Activated naive CD8-positive, alpha-beta T cell treated with anti-CD3 and anti-CD28 coated beads, Interleukin-2, amount 50 U/mL, for 24 hours (primary cell): Measurements from ENCODE around the gene MID1IP1.
A peak's percentile ranks its signal among the peaks of the same experiment; 100 is the strongest.

Experiments
- ATAC-seq: fragments of 150-1000 bp; cut with Tn5 transposase; one replicate; pipeline ENCODE4 v1.10.0; 2021
- DNase-seq: peaks from one replicate; pipeline ENCODE4 v3.0.0; 2021
- H3K27ac Mint-ChIP-seq: one replicate; pipeline ENCODE4 v1.8.0; 2021; ENCODE audit warnings: mild to moderate bottlenecking, mixed read lengths
- H3K27me3 Mint-ChIP-seq: one replicate; pipeline ENCODE4 v1.8.0; 2021; ENCODE audit warnings: mixed read lengths
- H3K36me3 Mint-ChIP-seq: one replicate; pipeline ENCODE4 v1.8.0; 2021; ENCODE audit warnings: low read depth, mixed read lengths
- H3K4me1 Mint-ChIP-seq: one replicate; pipeline ENCODE4 v1.8.0; 2021; ENCODE audit warnings: mixed read lengths
- H3K4me3 Mint-ChIP-seq: one replicate; pipeline ENCODE4 v1.8.0; 2021; ENCODE audit warnings: mild to moderate bottlenecking, moderate library complexity, mixed read lengths
- H3K9me3 Mint-ChIP-seq: one replicate; pipeline ENCODE4 v1.8.0; 2021; ENCODE audit warnings: mixed read lengths

The MID1IP1 gene

GRCh38 chrX:38804682-38805431, 3.6 kb downstream of the MID1IP1 start:
- H3K27ac Mint-ChIP-seq = peak overlapping the region; percentile 95
- no peaks in the 10 kb centered on the region for H3K9me3 Mint-ChIP-seq
- H3K4me3 Mint-ChIP-seq = peak overlapping the region; percentile 96
- peaks cover 33% of the 10 kb centered on the region for H3K4me1 Mint-ChIP-seq
- ATAC-seq (no peak), DNase-seq (peak; percentile 34)
- peaks cover 47% of the 10 kb centered on the region for H3K36me3 Mint-ChIP-seq
- no peaks in the 10 kb centered on the region for H3K27me3 Mint-ChIP-seq

- no peaks in the 10 kb centered on the region for H3K9me3 Mint-ChIP-seq
- H3K36me3 Mint-ChIP-seq = peaks cover 44% of the 10 kb centered on the region
- H3K4me1 Mint-ChIP-seq = peaks cover 35% of the 10 kb centered on the region
- H3K27ac Mint-ChIP-seq = peak overlapping the region; percentile 95
- no peaks in the 10 kb centered on the region for H3K27me3 Mint-ChIP-seq
- peak; percentile 23 for ATAC-seq
- peak; percentile 59 for DNase-seq
- peak overlapping the region; percentile 96 for H3K4me3 Mint-ChIP-seq
These were observed 4.5 kb downstream of the MID1IP1 start for GRCh38 chrX:38805432-38806389.

- peak overlapping the region; percentile 95 for H3K27ac Mint-ChIP-seq
- no peaks in the 10 kb centered on the region for H3K9me3 Mint-ChIP-seq
These were observed 5.8 kb downstream of the MID1IP1 start for GRCh38 chrX:38806875-38807621.

GRCh38 chrX:38807873-38808272, 6.6 kb downstream of the MID1IP1 start:
- Mint-ChIP-seq H3K4me3 (peak overlapping the region; percentile 96), H3K36me3 (peaks cover 35% of the 10 kb centered on the region), H3K9me3 (no peaks in the 10 kb centered on the region), H3K27ac (peak overlapping the region; percentile 95), H3K4me1 (peaks cover 51% of the 10 kb centered on the region), H3K27me3 (no peaks in the 10 kb centered on the region)
- DNase-seq = no peak
- no peak for ATAC-seq

More at GRCh38 chrX:38806875-38807621, 5.8 kb downstream of the MID1IP1 start:
- Mint-ChIP-seq H3K4me3 (peak overlapping the region; percentile 96), H3K36me3 (peaks cover 39% of the 10 kb centered on the region), H3K4me1 (peaks cover 43% of the 10 kb centered on the region), H3K27me3 (no peaks in the 10 kb centered on the region)
- ATAC-seq (no peak), DNase-seq (no peak)

- H3K27ac Mint-ChIP-seq = peak overlapping the region; percentile 86
- peak overlapping the region; percentile 43 for H3K4me3 Mint-ChIP-seq
- ATAC-seq (peak; percentile 63), DNase-seq (no peak)
- H3K27me3 Mint-ChIP-seq = no peaks in the 10 kb centered on the region
- H3K4me1 Mint-ChIP-seq = peaks cover 56% of the 10 kb centered on the region
- no peaks in the 10 kb centered on the region for H3K9me3 Mint-ChIP-seq
- peaks cover 9% of the 10 kb centered on the region for H3K36me3 Mint-ChIP-seq
These were observed 10.4 kb downstream of the MID1IP1 start for GRCh38 chrX:38811515-38812243.

GRCh38 chrX:38816155-38816554, 14.9 kb downstream of the MID1IP1 start:
- H3K27ac Mint-ChIP-seq = peak overlapping the region; percentile 79
- H3K36me3 Mint-ChIP-seq = peaks cover 4% of the 10 kb centered on the region
- H3K9me3 Mint-ChIP-seq = no peaks in the 10 kb centered on the region
- H3K4me1 Mint-ChIP-seq = peaks cover 23% of the 10 kb centered on the region
- H3K27me3 Mint-ChIP-seq = no peaks in the 10 kb centered on the region
- ATAC-seq (peak; percentile 42), DNase-seq (no peak)
- H3K4me3 Mint-ChIP-seq = no peak overlapping the region

- H3K36me3 Mint-ChIP-seq = peaks cover 2% of the 10 kb centered on the region
- H3K4me3 Mint-ChIP-seq = no peak overlapping the region
- H3K9me3 Mint-ChIP-seq = no peaks in the 10 kb centered on the region
- H3K27me3 Mint-ChIP-seq = no peaks in the 10 kb centered on the region
- no peak overlapping the region for H3K27ac Mint-ChIP-seq
- ATAC-seq (no peak), DNase-seq (no peak)
- peaks cover 13% of the 10 kb centered on the region for H3K4me1 Mint-ChIP-seq
These were observed 15.9 kb downstream of the MID1IP1 start for GRCh38 chrX:38817004-38817703.

GRCh38 chrX:38819163-38819562, 17.9 kb downstream of the MID1IP1 start:
- Mint-ChIP-seq H3K27ac (no peak overlapping the region), H3K4me1 (no peaks in the 10 kb centered on the region), H3K27me3 (no peaks in the 10 kb centered on the region), H3K36me3 (peaks cover 2% of the 10 kb centered on the region), H3K4me3 (no peak overlapping the region), H3K9me3 (no peaks in the 10 kb centered on the region)
- DNase-seq (no peak), ATAC-seq (no peak)

- Mint-ChIP-seq H3K27me3 (no peaks in the 10 kb centered on the region), H3K4me1 (no peaks in the 10 kb centered on the region), H3K4me3 (no peak overlapping the region), H3K9me3 (no peaks in the 10 kb centered on the region), H3K36me3 (peaks cover 2% of the 10 kb centered on the region), H3K27ac (no peak overlapping the region)
- ATAC-seq = no peak
- DNase-seq = no peak
These were observed 18.4 kb downstream of the MID1IP1 start for GRCh38 chrX:38819709-38820108.

GRCh38 chrX:38820751-38821150, 19.5 kb downstream of the MID1IP1 start:
- Mint-ChIP-seq H3K27me3 (no peaks in the 10 kb centered on the region), H3K4me3 (no peak overlapping the region), H3K4me1 (no peaks in the 10 kb centered on the region), H3K9me3 (no peaks in the 10 kb centered on the region), H3K36me3 (no peaks in the 10 kb centered on the region), H3K27ac (no peak overlapping the region)
- ATAC-seq (no peak), DNase-seq (no peak)

- no peak overlapping the region for H3K4me3 Mint-ChIP-seq
- no peak overlapping the region for H3K27ac Mint-ChIP-seq
- H3K9me3 Mint-ChIP-seq = no peaks in the 10 kb centered on the region
- H3K27me3 Mint-ChIP-seq = no peaks in the 10 kb centered on the region
- no peaks in the 10 kb centered on the region for H3K36me3 Mint-ChIP-seq
- H3K4me1 Mint-ChIP-seq = no peaks in the 10 kb centered on the region
- DNase-seq (no peak), ATAC-seq (no peak)
These were observed 22.9 kb downstream of the MID1IP1 start for GRCh38 chrX:38824176-38824575.

GRCh38 chrX:38831949-38832348, 30.7 kb downstream of the MID1IP1 start:
- DNase-seq = no peak
- ATAC-seq = no peak
- no peaks in the 10 kb centered on the region for H3K9me3 Mint-ChIP-seq
- no peak overlapping the region for H3K27ac Mint-ChIP-seq
- no peak overlapping the region for H3K4me3 Mint-ChIP-seq
- no peaks in the 10 kb centered on the region for H3K27me3 Mint-ChIP-seq
- H3K4me1 Mint-ChIP-seq = peaks cover 3% of the 10 kb centered on the region
- H3K36me3 Mint-ChIP-seq = no peaks in the 10 kb centered on the region

GRCh38 chrX:38837389-38837788, 36.1 kb downstream of the MID1IP1 start:
- ATAC-seq = no peak
- H3K36me3 Mint-ChIP-seq = no peaks in the 10 kb centered on the region
- DNase-seq = no peak
- peaks cover 3% of the 10 kb centered on the region for H3K4me1 Mint-ChIP-seq
- no peak overlapping the region for H3K27ac Mint-ChIP-seq
- peaks cover 2% of the 10 kb centered on the region for H3K27me3 Mint-ChIP-seq
- no peak overlapping the region for H3K4me3 Mint-ChIP-seq
- no peaks in the 10 kb centered on the region for H3K9me3 Mint-ChIP-seq
